ENCODE results near the gene ARHGAP9.

Gene ARHGAP9

DNA sequence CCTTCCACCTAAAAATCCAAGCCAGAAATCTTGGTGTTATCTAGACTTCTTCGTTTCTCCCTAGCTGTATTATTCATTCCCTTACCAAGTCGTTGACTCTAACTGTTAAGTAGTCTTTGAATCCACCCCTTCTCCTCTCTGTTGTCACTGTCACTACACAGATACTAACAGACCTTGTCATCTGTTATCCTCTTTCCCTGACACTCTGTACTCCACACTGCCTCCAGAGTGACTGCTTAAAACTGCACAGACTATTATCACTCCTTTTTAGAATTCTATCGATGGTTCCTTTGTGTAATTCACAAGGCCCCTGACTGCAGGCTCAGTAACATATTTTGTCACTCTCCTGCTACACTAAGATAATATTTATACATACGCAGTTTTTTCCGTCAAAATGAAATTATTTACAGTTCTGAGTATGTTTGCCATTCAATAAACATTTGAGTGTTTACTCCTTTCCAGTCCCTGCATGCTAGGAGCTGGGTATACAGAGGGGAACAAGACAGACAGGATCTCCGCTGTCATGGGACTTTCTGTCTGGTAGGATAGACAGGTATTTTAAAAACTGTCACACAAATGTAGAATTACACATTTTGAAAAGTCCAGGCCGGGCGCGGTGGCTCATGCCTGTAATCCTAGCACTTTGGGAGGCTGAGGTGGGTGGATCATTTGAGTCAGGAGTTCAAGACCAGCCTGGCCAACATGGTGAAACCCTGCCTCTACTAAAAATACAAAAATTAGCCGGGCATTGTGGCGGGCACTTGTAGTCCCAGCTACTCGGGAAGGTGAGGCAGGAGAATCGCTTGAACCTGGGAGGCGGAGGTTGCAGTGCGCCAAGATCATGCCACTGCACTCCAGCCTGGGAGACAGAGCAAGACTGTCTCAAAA lies 12.0 kb upstream of the ARHGAP9 start:
- DNase-seq, result peak in 1 of 2 experiments; percentile 10

GRCh38 chr12:57490126-57490525 lies 10.5 kb upstream of the ARHGAP9 start:
- no peak for DNase-seq

DNA sequence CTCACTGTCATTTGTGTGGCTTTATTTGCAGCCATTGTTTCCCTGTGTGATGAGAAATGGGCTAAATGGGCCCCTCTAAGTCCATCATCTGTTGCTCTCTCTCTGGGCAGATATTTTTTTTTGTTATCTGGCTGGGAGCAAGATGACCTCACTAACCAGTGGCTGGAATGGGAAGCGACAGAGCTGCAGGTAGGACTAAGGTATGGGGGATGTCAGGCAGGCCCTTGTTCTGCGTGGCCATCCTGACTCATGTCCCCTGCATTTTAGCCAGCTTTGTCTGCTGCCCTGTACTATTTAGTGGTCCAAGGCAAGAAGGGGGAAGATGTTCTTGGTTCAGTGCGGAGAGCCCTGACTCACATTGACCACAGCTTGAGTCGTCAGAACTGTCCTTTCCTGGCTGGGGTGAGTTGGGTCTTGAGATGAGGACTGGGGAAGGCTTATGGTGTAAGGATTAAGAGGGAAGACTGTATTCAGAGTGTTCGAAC lies 9.5 kb upstream of the ARHGAP9 start:
- no peak for DNase-seq

DNA sequence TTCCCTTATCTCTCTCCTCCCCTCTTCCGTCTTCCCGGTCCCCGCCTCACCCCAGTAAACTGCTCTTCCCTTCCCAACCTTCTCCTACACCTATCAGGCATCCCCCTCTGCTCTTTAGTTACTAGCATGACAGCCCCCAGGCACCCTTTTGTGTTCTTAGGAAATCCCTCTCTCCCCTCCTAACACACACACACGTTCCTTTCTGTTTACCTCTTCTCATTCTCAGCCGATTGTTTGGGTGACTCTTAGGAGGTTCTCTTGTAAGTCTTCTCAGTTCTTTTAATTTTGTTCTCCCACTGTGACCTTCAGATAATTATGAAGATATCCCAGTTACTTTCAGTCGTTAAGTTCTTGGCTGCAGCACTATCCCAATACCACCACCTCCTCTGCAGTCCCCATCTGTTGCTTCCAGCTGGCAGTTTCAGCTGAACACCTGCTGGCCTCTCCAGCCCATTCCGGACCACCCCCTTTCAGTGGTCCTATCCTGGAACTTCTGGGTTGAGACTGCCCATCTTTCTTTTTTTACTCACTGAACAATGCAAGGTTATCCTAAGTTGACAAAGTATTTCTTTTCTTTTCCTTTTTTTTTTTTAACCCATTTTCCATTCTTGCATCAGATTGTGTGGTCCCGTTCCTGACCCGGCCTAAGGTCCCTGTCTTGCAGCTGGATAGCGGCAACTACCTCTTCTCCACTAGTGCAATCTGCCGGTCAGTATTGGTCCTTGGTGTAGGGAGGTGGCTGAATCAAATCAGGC lies 8.9 kb upstream of the ARHGAP9 start:
- DNase-seq, result no peak

- DNase-seq, result peak; percentile 95 to 98
Observed at GRCh38 chr12:57487597-57488401, 8.1 kb upstream of the ARHGAP9 start, which contains the start of gene MARS1. TSS of gene MARS1 (plus strand) at chr12:57488068. CDS start at chr12:57488091, 23 bp downstream.

GRCh38 chr12:57487055-57487596 lies 7.5 kb upstream of the ARHGAP9 start:
- DNase-seq, result no peak

- no peak for DNase-seq
Observed at GRCh38 chr12:57485695-57486094, 6.0 kb upstream of the ARHGAP9 start.

DNA sequence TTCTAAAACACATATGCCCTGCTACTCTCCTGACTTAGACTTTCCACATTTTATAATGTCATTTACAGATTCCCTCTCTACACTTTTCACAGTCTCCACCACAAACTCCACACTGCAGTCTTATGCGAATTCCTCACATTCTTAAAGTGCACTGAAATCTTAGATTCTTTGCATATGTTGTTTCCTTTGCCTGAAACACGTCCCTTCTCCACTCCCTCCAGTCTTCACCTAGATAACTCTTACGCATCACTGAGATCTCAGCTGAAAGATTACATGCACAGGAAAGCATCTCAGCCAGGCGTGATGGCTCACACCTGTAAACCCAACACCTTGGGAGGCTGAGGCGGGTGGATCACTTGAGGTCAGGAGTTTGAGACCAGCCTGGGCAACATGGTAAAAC lies 3.8 kb upstream of the ARHGAP9 start:
- no peak for DNase-seq

DNA sequence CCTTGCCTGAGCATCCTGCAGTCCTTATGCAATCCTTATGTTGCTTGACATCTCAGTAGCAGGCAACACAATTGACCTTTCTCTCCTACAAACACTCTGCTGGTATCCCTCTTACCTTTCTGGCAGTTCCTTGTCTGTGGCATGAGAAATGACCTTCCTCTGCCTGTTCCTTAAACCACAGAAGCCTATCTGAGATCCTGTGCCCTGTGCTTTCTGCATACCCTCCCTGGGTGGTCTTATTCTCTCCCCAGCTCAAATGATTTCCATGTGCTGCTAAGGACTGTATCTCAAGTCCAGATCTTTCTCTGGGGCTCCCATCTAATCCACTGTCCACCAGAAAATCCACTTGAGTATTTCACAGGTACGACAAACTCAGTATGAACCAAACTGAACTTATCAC lies 2.0 kb upstream of the ARHGAP9 start:
- DNase-seq, result no peak

- no peak for DNase-seq
Observed at GRCh38 chr12:57479043-57479375, 657 bp downstream of the ARHGAP9 start.

DNA sequence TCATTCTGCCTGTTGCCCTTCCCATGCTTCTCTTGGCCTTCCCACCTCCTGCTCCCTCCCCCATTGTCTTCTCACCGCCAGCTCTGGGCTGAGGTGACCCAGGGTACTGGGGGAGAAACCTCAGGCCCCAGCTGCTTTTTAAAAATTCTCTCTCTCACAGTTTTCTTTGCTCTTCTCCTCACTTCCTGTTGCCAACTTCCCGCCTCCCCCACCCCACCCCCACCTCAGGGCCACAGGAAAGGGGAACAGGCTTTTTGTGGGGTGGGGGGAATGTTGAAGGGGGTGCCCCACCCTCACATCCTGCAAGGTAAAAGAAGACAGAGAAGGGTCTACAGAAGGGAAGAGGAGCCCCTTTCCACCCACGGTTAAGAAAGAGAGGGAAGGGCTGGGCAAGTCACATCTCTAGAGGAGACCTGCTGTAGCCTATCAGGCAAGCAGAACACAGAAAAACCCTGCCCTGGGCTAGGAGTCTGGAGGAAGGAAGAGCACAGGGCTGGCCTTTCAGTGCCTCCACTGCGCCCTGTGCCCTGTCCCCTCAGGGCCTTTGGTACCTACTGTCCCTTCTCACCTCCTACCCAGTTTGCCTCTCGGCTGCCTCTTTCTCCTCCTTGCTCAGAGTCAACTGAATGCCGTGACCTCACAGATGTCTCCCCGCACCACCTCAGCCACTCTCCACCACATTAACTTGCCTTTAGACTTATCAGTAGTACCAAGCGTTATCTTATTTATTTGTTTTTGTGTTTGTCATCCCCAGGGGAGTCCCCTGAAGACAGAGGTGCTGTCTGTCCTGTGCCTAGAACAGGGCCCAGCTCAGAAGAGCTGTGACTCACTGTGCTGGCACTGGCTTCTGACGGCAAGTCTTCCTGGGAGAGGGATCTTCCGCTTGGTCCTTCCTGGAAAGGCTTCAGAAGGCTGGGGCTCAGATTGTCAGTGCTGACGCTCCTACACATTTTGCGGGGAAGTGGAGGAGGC lies 1.7 kb downstream of the ARHGAP9 start:
- DNase-seq, result no peak

- no peak for DNase-seq
Observed at GRCh38 chr12:57476993-57477709, 2.5 kb downstream of the ARHGAP9 start.

- DNase-seq, result no peak
Observed at GRCh38 chr12:57476162-57476992, 3.3 kb downstream of the ARHGAP9 start.

DNA sequence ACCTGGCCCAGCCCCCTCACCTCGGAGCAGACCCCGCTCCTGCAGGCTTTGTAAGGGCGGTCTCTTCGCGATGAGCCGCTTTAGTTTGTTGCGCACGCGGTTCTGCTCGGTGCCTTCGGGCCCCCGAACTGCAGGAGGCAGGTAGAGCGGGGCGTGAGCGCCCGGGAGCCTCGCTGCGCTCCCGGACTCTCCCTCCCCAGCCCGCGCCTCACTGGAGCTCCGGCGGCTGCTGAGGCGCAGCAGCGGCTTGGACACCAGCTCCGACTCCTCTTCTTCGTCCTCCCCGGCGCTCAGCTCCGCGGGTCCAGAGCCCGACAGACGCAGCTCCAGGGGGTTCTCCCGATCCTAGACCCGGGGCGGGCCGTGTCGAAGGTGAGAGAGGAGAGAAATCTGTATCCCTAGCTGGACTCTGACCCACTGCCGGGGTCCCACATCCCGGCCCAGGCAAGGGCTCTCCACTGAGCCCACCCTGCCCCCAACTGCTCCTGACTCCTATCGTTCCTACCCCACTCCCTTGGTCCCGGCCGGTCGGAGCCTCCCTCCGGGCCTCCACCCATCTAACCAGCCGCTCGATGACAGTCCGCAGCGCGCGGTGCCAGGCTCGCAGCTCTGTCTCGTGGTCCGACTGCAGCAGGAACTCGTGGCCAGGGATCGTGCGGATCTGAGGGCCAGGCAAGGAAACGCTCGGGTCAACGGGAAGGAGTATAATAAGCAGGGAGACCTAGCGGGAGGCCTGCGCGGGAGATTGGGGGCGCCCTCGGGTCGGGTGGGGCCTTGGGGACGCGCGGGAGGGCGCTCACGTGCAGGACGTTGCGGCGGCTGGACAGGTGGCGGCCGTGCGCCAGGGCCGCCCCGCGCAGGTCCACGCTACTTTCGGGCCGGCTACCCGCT lies 4.2 kb downstream of the ARHGAP9 start:
- no peak for DNase-seq

DNA sequence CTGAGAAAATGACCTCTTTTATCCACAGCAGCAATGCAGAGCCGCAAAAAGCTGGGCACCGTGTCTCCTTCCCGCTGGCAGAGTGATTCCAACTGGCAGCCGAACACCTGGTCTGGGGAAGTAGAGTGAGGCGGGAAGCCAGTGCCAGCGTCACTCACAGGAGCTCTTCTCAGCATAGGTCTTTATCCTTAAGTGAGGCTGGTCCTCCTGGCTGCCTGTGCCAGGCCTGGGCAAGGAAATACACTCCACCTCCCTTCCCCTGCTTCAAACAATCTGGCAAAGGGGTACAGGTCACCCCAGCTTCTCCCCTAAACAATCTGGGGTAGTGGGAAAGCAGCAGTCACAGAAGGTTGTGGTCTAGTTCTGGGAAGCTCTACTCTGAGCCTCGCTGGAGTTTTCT lies 4.8 kb downstream of the ARHGAP9 start:
- DNase-seq, result no peak

GRCh38 chr12:57474430-57474829 lies 5.2 kb downstream of the ARHGAP9 start:
- DNase-seq, result no peak

DNA sequence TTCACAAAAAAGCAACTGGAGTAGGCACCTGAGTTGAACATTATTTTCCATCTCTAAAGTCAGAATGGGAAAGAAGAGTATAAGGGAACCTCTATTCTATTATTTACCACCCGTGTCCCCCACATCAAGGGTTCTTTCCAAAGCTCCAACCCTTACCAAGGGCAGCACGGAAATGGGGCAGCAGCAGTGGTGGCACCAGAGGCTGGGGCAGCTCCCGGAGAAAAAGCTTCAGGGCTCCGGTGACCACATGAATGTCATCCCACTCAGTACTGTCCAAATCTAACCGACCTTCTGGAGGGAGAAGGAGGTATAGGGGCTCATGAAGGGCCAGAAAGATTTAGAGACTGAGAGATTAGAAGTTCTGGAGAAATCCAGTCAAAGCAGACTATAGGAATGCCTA lies 5.8 kb downstream of the ARHGAP9 start:
- DNase-seq, result no peak

DNA sequence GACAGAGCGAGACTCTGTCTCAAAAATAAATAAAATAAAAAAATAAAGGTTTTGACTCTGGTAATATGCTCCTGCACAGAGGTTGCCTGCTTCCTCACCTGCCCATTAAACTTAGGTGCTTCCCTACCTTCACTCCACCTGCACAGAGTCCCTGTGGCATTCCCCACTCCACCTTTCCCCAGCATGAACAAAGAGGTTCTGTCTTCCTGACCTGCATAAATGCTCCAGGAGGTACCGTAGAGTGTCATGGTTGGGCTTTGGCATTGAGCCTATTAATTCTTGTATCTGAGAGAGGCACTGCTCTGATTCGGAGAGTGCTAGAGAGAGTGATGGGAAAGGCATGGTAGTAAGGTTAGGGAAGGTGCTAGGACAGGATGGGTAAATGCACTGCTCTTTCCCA lies 6.3 kb downstream of the ARHGAP9 start:
- DNase-seq, result no peak

GRCh38 chr12:57472391-57472790 lies 7.3 kb downstream of the ARHGAP9 start:
- DNase-seq, result no peak
